DND-41 (cell line): ENCODE measurements around the gene PUS7L.

ENCODE experiments used
- ATAC-seq: fragments of 200-7000 bp; cut with Tn5 transposase; 3 replicates; pipeline ENCODE4 v1.9.1; 2021; ENCODE audit warnings: low read depth; ENCODE audit not compliant: insufficient read depth
- DNase-seq: peaks from one replicate; pipeline ENCODE4 v3.0.0-alpha.2; 2020
- H2AFZ ChIP-seq: 2 replicates; pipeline ENCODE4 v1.6.0; 2012; ENCODE audit warnings: low read depth, low read length
- H3K27ac ChIP-seq: 2 replicates; pipeline ENCODE4 v1.5.1; 2012; ENCODE audit warnings: low read length, inconsistent platforms
- H3K27me3 ChIP-seq: fragments of 200-600 bp; sonication (generic); 2 replicates; pipeline ENCODE4 v1.6.0; 2012; ENCODE audit warnings: low read length, mild to moderate bottlenecking, inconsistent platforms; ENCODE audit not compliant: insufficient read depth, poor library complexity
- H3K36me3 ChIP-seq: 2 replicates; pipeline ENCODE4 v1.5.1; 2012; ENCODE audit warnings: low read length, inconsistent platforms; ENCODE audit not compliant: insufficient read depth
- H3K4me1 ChIP-seq: 2 replicates; pipeline ENCODE4 v1.5.1; 2012; ENCODE audit warnings: mild to moderate bottlenecking, low read length; ENCODE audit not compliant: insufficient read depth
- H3K4me2 ChIP-seq: 2 replicates; pipeline ENCODE4 v1.6.0; 2012; ENCODE audit warnings: mild to moderate bottlenecking, moderate library complexity, low read length, inconsistent platforms; ENCODE audit not compliant: insufficient read depth
- H3K4me3 ChIP-seq, 2 experiments: fragments of 200-600 bp in 1 of 2; shearing (Covaris generic) in 1 of 2; 2 replicates each; pipeline ENCODE4 v1.5.1; 2012 to 2016; ENCODE audit warnings: inconsistent platforms in 2 of 2, low read length in 2 of 2, mild to moderate bottlenecking in 2 of 2, low read depth in 1 of 2, moderate library complexity in 1 of 2
- H3K79me2 ChIP-seq: 2 replicates; pipeline ENCODE4 v1.6.0; 2012; ENCODE audit warnings: low read length, inconsistent platforms; ENCODE audit not compliant: insufficient read depth
- H3K9ac ChIP-seq: 2 replicates; pipeline ENCODE4 v1.6.0; 2012; ENCODE audit warnings: low read depth, mild to moderate bottlenecking, inconsistent platforms, low read length, moderate library complexity
- H3K9me3 ChIP-seq: 2 replicates; pipeline ENCODE4 v1.5.1; 2012; ENCODE audit warnings: low read length, moderate library complexity, mild to moderate bottlenecking, inconsistent platforms; ENCODE audit not compliant: insufficient read depth, severe bottlenecking
- H4K20me1 ChIP-seq: 2 replicates; pipeline ENCODE4 v1.6.0; 2012; ENCODE audit warnings: low read length; ENCODE audit not compliant: insufficient read depth
- EZH2 ChIP-seq: IDR thresholded peaks from 3 replicates; pipeline ENCODE4 v1.6.1; 2012; ENCODE audit warnings: borderline replicate concordance, low read depth, mild to moderate bottlenecking, moderate library complexity, low read length, inconsistent platforms; ENCODE audit not compliant: severe bottlenecking
- TF ChIP-seq, protein P1 (sequence below): IDR thresholded peaks from 2 replicates; pipeline ENCODE4 v1.5.1; 2012; ENCODE audit warnings: borderline replicate concordance, low read length, moderate library complexity, mild to moderate bottlenecking; ENCODE audit not compliant: poor library complexity, severe bottlenecking; ENCODE audit errors: extremely low read depth

PUS7L gene

DNA sequence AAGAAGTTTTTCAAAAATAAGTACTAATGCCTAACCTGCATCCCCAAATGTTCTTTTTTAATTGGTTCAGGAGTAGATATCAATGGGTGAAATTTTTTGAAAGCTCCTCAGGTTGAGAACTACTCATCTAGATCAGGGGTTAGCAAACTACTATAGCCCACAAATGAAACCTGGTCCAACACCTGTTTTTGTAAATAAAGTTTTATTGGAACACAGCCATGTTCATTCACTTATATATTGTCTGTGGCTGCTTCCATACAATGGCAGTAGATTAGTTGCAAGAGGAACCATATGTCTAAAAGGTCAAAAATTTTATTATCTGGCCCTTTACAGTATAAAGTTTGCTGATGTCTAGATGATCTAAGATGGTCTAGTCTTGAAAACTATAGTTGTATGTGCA lies 13.8 kb downstream of the PUS7L start:
- Histone ChIP-seq H4K20me1 (no peaks in the 10 kb centered on the region), H3K4me1 (no peaks in the 10 kb centered on the region), H3K9me3 (no peaks in the 10 kb centered on the region), H3K4me2 (no peak overlapping the region), H3K79me2 (no peaks in the 10 kb centered on the region), H3K9ac (no peak overlapping the region), H3K27me3 (no peaks in the 10 kb centered on the region), H3K27ac (no peak overlapping the region), H2AFZ (no peak overlapping the region), H3K36me3 (peaks cover 34% of the 10 kb centered on the region), H3K4me3 (no peak overlapping the region)
- DNase-seq (no peak), ATAC-seq (no peak)
- TF ChIP-seq, protein P1, sequence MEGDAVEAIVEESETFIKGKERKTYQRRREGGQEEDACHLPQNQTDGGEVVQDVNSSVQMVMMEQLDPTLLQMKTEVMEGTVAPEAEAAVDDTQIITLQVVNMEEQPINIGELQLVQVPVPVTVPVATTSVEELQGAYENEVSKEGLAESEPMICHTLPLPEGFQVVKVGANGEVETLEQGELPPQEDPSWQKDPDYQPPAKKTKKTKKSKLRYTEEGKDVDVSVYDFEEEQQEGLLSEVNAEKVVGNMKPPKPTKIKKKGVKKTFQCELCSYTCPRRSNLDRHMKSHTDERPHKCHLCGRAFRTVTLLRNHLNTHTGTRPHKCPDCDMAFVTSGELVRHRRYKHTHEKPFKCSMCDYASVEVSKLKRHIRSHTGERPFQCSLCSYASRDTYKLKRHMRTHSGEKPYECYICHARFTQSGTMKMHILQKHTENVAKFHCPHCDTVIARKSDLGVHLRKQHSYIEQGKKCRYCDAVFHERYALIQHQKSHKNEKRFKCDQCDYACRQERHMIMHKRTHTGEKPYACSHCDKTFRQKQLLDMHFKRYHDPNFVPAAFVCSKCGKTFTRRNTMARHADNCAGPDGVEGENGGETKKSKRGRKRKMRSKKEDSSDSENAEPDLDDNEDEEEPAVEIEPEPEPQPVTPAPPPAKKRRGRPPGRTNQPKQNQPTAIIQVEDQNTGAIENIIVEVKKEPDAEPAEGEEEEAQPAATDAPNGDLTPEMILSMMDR: no peak
- TF ChIP-seq EZH2: no peak

GRCh38 chr12:43742106-43742505 lies 16.5 kb downstream of the PUS7L start:
- H3K36me3 ChIP-seq: peaks cover 38% of the 10 kb centered on the region
- no peaks in the 10 kb centered on the region for H4K20me1 ChIP-seq
- no peak overlapping the region for H3K4me2 ChIP-seq
- H2AFZ ChIP-seq: no peak overlapping the region
- H3K27me3 ChIP-seq: no peaks in the 10 kb centered on the region
- no peak for TF ChIP-seq EZH2
- TF ChIP-seq, protein P1: no peak
- ATAC-seq: no peak
- no peak for DNase-seq
- H3K4me3 ChIP-seq: no peak overlapping the region
- no peak overlapping the region for H3K9ac ChIP-seq
- H3K4me1 ChIP-seq: no peaks in the 10 kb centered on the region
- no peaks in the 10 kb centered on the region for H3K9me3 ChIP-seq
- H3K79me2 ChIP-seq: no peaks in the 10 kb centered on the region
- no peak overlapping the region for H3K27ac ChIP-seq

- H2AFZ ChIP-seq: no peak overlapping the region
- no peaks in the 10 kb centered on the region for H3K79me2 ChIP-seq
- H3K9ac ChIP-seq: no peak overlapping the region
- H3K9me3 ChIP-seq: no peaks in the 10 kb centered on the region
- H3K36me3 ChIP-seq: peaks cover 53% of the 10 kb centered on the region
- H3K4me2 ChIP-seq: no peak overlapping the region
- no peaks in the 10 kb centered on the region for H3K4me1 ChIP-seq
- DNase-seq (no peak), ATAC-seq (peak; percentile 35; the same call in 1 of the 3 replicates)
- H3K27me3 ChIP-seq: no peaks in the 10 kb centered on the region
- H3K4me3 ChIP-seq: no peak overlapping the region
- H4K20me1 ChIP-seq: no peaks in the 10 kb centered on the region
- no peak for TF ChIP-seq EZH2
- TF ChIP-seq, protein P1: no peak
- H3K27ac ChIP-seq: no peak overlapping the region
These were observed 18.0 kb downstream of the PUS7L start for GRCh38 chr12:43740511-43741100.
